Mesenchymal stem cell (in vitro differentiated cells and primary cell): ENCODE data around the gene CSNK1G1. TPM values are rescaled to one million over a fixed set of nuclear protein-coding genes. Genes with fewer than 3 reads are reported as not detected.

ENCODE experiments used
- DNase-seq: peaks from one replicate; pipeline ENCODE4 v3.0.0-alpha.2; 2013
- H2AFZ ChIP-seq: one replicate; pipeline ENCODE4 v1.6.1; 2013; ENCODE audit warnings: low read depth, mild to moderate bottlenecking, control low read depth, inconsistent platforms, low read length, moderate library complexity
- H2AK5ac ChIP-seq: 2 replicates; pipeline ENCODE4 v1.6.1; 2013; ENCODE audit warnings: low read length, moderate library complexity, mild to moderate bottlenecking, inconsistent platforms; ENCODE audit not compliant: severe bottlenecking
- H2BK120ac ChIP-seq: one replicate; pipeline ENCODE4 v1.6.1; 2013; ENCODE audit warnings: low read depth, mild to moderate bottlenecking, inconsistent platforms, low read length, moderate library complexity
- H2BK12ac ChIP-seq, 2 experiments: one replicate each; pipeline ENCODE4 v1.6.1; 2013; ENCODE audit warnings: inconsistent platforms in 2 of 2, low read length in 2 of 2, mild to moderate bottlenecking in 2 of 2, moderate library complexity in 2 of 2, control low read depth in 1 of 2
- H2BK15ac ChIP-seq: one replicate; pipeline ENCODE4 v1.6.1; 2013; ENCODE audit warnings: mild to moderate bottlenecking, low read depth, inconsistent platforms; ENCODE audit not compliant: poor library complexity, severe bottlenecking
- H2BK5ac ChIP-seq: 2 replicates; pipeline ENCODE4 v1.6.1; 2013; ENCODE audit warnings: low read depth, mild to moderate bottlenecking, low read length, control low read depth, inconsistent platforms; ENCODE audit not compliant: poor library complexity, severe bottlenecking
- H3K14ac ChIP-seq, 2 experiments: one replicate each; pipeline ENCODE4 v1.6.1; 2013; ENCODE audit warnings: inconsistent platforms in 2 of 2, low read length in 2 of 2, control low read depth in 1 of 2, mild to moderate bottlenecking in 1 of 2, moderate library complexity in 1 of 2
- H3K18ac ChIP-seq, 2 experiments: one replicate each; pipeline ENCODE4 v1.6.1; 2013; ENCODE audit warnings: inconsistent platforms in 2 of 2, low read length in 2 of 2, control low read depth in 1 of 2, low read depth in 1 of 2, mild to moderate bottlenecking in 1 of 2
- H3K23ac ChIP-seq, 2 experiments: one replicate each; pipeline ENCODE4 v1.6.1; 2013; ENCODE audit warnings: inconsistent platforms in 2 of 2, low read length in 2 of 2, mild to moderate bottlenecking in 2 of 2, moderate library complexity in 2 of 2, control low read depth in 1 of 2
- H3K27ac ChIP-seq: 2 replicates; pipeline ENCODE4 v1.5.1; 2013; ENCODE audit warnings: mild to moderate bottlenecking, moderate library complexity, low read length, control low read depth, inconsistent platforms; ENCODE audit not compliant: poor library complexity, severe bottlenecking
- H3K27me3 ChIP-seq, 2 experiments: 2 replicates each; pipeline versions ENCODE4 v1.6.1 to v1.7.0; 2013; ENCODE audit warnings: low read length in 2 of 2, mild to moderate bottlenecking in 2 of 2, moderate library complexity in 2 of 2, control low read depth in 1 of 2, inconsistent platforms in 1 of 2; ENCODE audit not compliant: control insufficient read depth in 1 of 2, insufficient read depth in 1 of 2
- H3K36me3 ChIP-seq, 2 experiments: 2 replicates each; pipeline versions ENCODE4 v1.6.1 to v1.7.0; 2013; ENCODE audit warnings: low read length in 2 of 2, control low read depth in 1 of 2, inconsistent platforms in 1 of 2, low read depth in 1 of 2, mild to moderate bottlenecking in 1 of 2; ENCODE audit not compliant: insufficient read depth in 2 of 2, control insufficient read depth in 1 of 2
- H3K4ac ChIP-seq, 2 experiments: one replicate each; pipeline ENCODE4 v1.6.1; 2013; ENCODE audit warnings: inconsistent platforms in 2 of 2, low read length in 2 of 2, mild to moderate bottlenecking in 2 of 2, moderate library complexity in 2 of 2, control low read depth in 1 of 2, low read depth in 1 of 2
- H3K4me1 ChIP-seq: 2 replicates; pipeline ENCODE4 v1.6.1; 2013; ENCODE audit warnings: low read depth, low read length, control low read depth; ENCODE audit not compliant: control insufficient read depth, insufficient read depth
- H3K4me2 ChIP-seq: 2 replicates; pipeline ENCODE4 v1.6.1; 2013; ENCODE audit warnings: low read length, mild to moderate bottlenecking, inconsistent platforms; ENCODE audit not compliant: poor library complexity, severe bottlenecking
- H3K4me3 ChIP-seq, 2 experiments: 2 replicates each; pipeline versions ENCODE4 v1.5.1 to v1.7.0; 2013; ENCODE audit warnings: low read length in 2 of 2, mild to moderate bottlenecking in 2 of 2, control low read depth in 1 of 2, low read depth in 1 of 2; ENCODE audit not compliant: insufficient read depth in 1 of 2
- H3K79me1 ChIP-seq: replicated peaks from 2 replicates; pipeline ENCODE4 v1.6.1; 2013; ENCODE audit warnings: mild to moderate bottlenecking, control low read depth, low read length, inconsistent platforms; ENCODE audit not compliant: poor library complexity, severe bottlenecking
- H3K9ac ChIP-seq: 2 replicates; pipeline ENCODE4 v1.7.0; 2013; ENCODE audit warnings: mild to moderate bottlenecking, low read length, moderate library complexity
- H3K9me3 ChIP-seq: 2 replicates; pipeline ENCODE4 v1.7.0; 2013; ENCODE audit warnings: mild to moderate bottlenecking, low read length; ENCODE audit not compliant: control insufficient read depth
- H4K8ac ChIP-seq: one replicate; pipeline ENCODE4 v1.6.1; 2013; ENCODE audit warnings: inconsistent platforms, mild to moderate bottlenecking, low read length, moderate library complexity
- H4K91ac ChIP-seq: one replicate; pipeline ENCODE4 v1.6.1; 2013; ENCODE audit warnings: mild to moderate bottlenecking, low read length, inconsistent platforms
- WGBS: methylation state at CpG from one replicate; pipeline ENCODE4 v1.1.7; 2013; ENCODE audit warnings: mixed read lengths; 5-methylcytosine and 5-hydroxymethylcytosine counted together
- small RNA-seq: library from polyadenylated mRNA; stranded (forward); fragments of <200 nt; extraction: miRNeasy Mini kit (QIAGEN cat#:217004); gene quantifications from one replicate; pipeline ENCODE3, GENCODE V24; 2013; ENCODE audit warnings: low read depth

The CSNK1G1 gene

DNA sequence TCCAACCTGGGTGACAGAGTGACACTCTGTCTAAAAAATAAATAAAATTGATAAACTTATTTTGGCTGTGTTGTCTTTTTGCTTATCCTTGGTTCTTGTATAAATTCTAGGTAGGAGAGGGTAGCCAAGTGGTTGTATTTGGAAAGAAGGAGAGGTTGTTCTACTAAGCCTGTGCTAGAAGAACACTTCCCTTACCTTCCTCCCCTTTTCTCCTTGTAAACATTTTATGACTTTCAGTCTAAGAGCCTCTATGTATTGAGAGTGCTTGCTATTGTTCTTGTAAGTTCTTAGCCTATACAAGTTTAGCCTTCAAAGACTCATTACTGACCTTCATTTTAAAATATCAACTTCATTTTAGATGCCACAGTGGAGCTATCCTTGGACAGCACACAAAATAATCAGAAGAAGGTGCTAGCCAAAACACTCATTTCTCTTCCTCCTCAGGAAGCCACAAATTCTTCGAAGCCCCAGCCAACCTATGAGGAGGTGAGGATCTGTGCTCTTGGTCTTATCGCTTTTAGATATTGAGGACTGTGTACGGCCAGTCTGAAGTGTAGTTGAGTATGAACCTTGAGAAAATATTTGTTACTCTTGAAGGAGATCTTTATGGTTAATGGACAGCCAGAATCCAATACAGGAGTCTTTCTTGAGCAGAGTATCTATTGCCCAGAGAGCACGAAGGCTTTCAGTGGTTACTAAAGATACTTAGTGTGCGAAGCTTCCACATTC is 238.1 kb downstream of the CSNK1G1 start:
- no peak overlapping the region for H3K23ac ChIP-seq

More for the DNA sequence above, 238.1 kb downstream of the CSNK1G1 start:
- WGBS, result 98% methylated on average over 4 of the region's 5 CpGs
- no peak overlapping the region for H3K4ac ChIP-seq
- H2BK15ac ChIP-seq, result no peak overlapping the region
- H3K4me2 ChIP-seq, result no peak overlapping the region
- H4K91ac ChIP-seq, result no peak overlapping the region
- H3K14ac ChIP-seq, result no peak overlapping the region
- no peak overlapping the region for H4K8ac ChIP-seq
- H3K4me1 ChIP-seq, result peaks cover 3% of the 10 kb centered on the region
- no peak overlapping the region for H2AK5ac ChIP-seq
- H3K18ac ChIP-seq, result no peak overlapping the region
- no peak overlapping the region for H2AFZ ChIP-seq
- H3K27ac ChIP-seq, result no peak overlapping the region
- peaks cover 30% of the 10 kb centered on the region for H3K79me1 ChIP-seq
- no peak overlapping the region for H2BK5ac ChIP-seq
- no peaks in the 10 kb centered on the region for H3K9me3 ChIP-seq
- DNase-seq, result no peak
- no peak overlapping the region for H3K9ac ChIP-seq
- peaks cover 28 to 99% of the 10 kb centered on the region in 2 experiments for H3K36me3 ChIP-seq
- no peaks in the 10 kb centered on the region for H3K27me3 ChIP-seq
- no peak overlapping the region for H2BK120ac ChIP-seq
- H2BK12ac ChIP-seq, result no peak overlapping the region
- H3K4me3 ChIP-seq, result no peak overlapping the region

Small RNA genes within 50 kb of the gene (small RNA-seq; reads per million reads assigned to genes)
- gene RF00554, result not detected
